K562 (cell line): ENCODE results near the gene S100A8. TPM values are rescaled to one million over a fixed set of nuclear protein-coding genes. Genes with fewer than 3 reads are reported as not detected.

Experiments
- ATAC-seq: fragments of 200-7000 bp; cut with Tn5 transposase; 3 replicates; pipeline ENCODE4 v1.9.1; 2020; ENCODE audit warnings: moderate library complexity
- BruUV-seq: library from RNA; stranded (reverse); fragments of 400-500 nt; replicated peaks from 2 replicates; lab custom pipeline; 2021; lab: Mats Ljungman, UMichigan
- CTCF ChIA-PET: fragments of 300-600 bp; formaldehyde crosslinking; extraction: SDS; loops from one replicate; lab custom pipeline; 2021; ENCODE audit warnings: low intra/inter-chr PET ratio; lab: Yijun Ruan, JAX
- POLR2A ChIA-PET: fragments of 300-600, 350-650 bp; sonication (Branson Sonifier 250); formaldehyde crosslinking; extraction: SDS; loops from one replicate; lab custom pipeline; 2021; ENCODE audit warnings: antibody characterized with exemption, inconsistent platforms; lab: Yijun Ruan, JAX
- DNase-seq, 4 experiments: peaks; one replicate each; pipeline versions ENCODE4 v3.0.0 to v3.0.0-alpha.2; 2011 to 2018; ENCODE audit warnings: low spot score in 3 of 4, mixed read lengths in 3 of 4; ENCODE audit errors: extremely low read depth in 1 of 4
- FAIRE-seq: peaks from 2 replicates; lab custom pipeline; 2011; peaks lifted over from hg19 to GRCh38; lab: Jason Lieb, UNC
- H2AFZ ChIP-seq: 2 replicates; pipeline ENCODE4 v1.6.0; 2011; ENCODE audit warnings: low read depth, low read length, control low read depth, inconsistent platforms
- H3K27ac ChIP-seq: fragments of 200-600 bp; 3 replicates; pipeline ENCODE4 v1.8.0; 2011; ENCODE audit warnings: low read depth, mild to moderate bottlenecking, control low read depth, inconsistent platforms, low read length, moderate library complexity, mixed read lengths; ENCODE audit errors: extremely low read depth
- H3K27me3 ChIP-seq, 2 experiments: fragments of 300-600 bp in 1 of 2; 2 replicates in 1 of 2; 3 replicates in 1 of 2; pipeline versions ENCODE4 v1.6.0 to v1.8.0; 2011; ENCODE audit warnings: inconsistent platforms in 2 of 2, low read length in 2 of 2, mild to moderate bottlenecking in 1 of 2, mixed read lengths in 1 of 2, moderate library complexity in 1 of 2; ENCODE audit not compliant: control insufficient read depth in 2 of 2, insufficient read depth in 2 of 2
- H3K36me3 ChIP-seq: fragments of 300-600 bp; 3 replicates; pipeline ENCODE4 v1.8.0; 2011; ENCODE audit warnings: mild to moderate bottlenecking, low read length, inconsistent platforms; ENCODE audit not compliant: control insufficient read depth, insufficient read depth
- H3K4me1 ChIP-seq, 2 experiments: fragments of 200-600 bp in 1 of 2; replicated peaks in 1 of 2; 2 replicates in 1 of 2; 3 replicates in 1 of 2; pipeline versions ENCODE4 v1.5.1 to v1.8.0; 2011; ENCODE audit warnings: inconsistent platforms in 2 of 2, low read length in 2 of 2, mild to moderate bottlenecking in 1 of 2, mixed read lengths in 1 of 2, moderate library complexity in 1 of 2; ENCODE audit not compliant: control insufficient read depth in 2 of 2, insufficient read depth in 2 of 2
- H3K4me2 ChIP-seq: 2 replicates; pipeline ENCODE4 v1.6.1; 2011; ENCODE audit warnings: low read length, control low read depth, inconsistent platforms, mixed read lengths; ENCODE audit not compliant: insufficient read depth
- H3K4me3 ChIP-seq: fragments of 200-600 bp; sonication (generic), shearing (Covaris generic); 2 replicates; pipeline ENCODE4 v1.5.1; 2016; ENCODE audit warnings: control low read depth, inconsistent platforms
- H3K79me2 ChIP-seq: fragments of 200-600 bp; 3 replicates; pipeline ENCODE4 v1.8.0; 2011; ENCODE audit warnings: low read length, inconsistent platforms; ENCODE audit not compliant: control insufficient read depth, insufficient read depth
- H3K9ac ChIP-seq, 2 experiments: 2 replicates each; pipeline versions ENCODE4 v1.6.0 to v1.6.1; 2011; ENCODE audit warnings: low read depth in 2 of 2, low read length in 2 of 2, control low read depth in 1 of 2, inconsistent platforms in 1 of 2, mild to moderate bottlenecking in 1 of 2, mixed read lengths in 1 of 2; ENCODE audit not compliant: insufficient read depth in 1 of 2
- H3K9me1 ChIP-seq: one replicate; pipeline ENCODE4 v1.6.0; 2011; ENCODE audit warnings: inconsistent platforms, mild to moderate bottlenecking, low read length, moderate library complexity; ENCODE audit not compliant: control insufficient read depth, insufficient read depth
- H3K9me3 ChIP-seq: replicated peaks from 2 replicates; pipeline ENCODE4 v1.5.1; 2011; ENCODE audit warnings: low read depth, low read length, inconsistent platforms; ENCODE audit not compliant: control insufficient read depth, insufficient read depth
- H4K20me1 ChIP-seq: replicated peaks from 2 replicates; pipeline ENCODE4 v1.6.1; 2011; ENCODE audit warnings: low read length, inconsistent platforms, mixed read lengths; ENCODE audit not compliant: control insufficient read depth, insufficient read depth
- ARID2 ChIP-seq: fragments of 450-650 bp; IDR thresholded peaks from 2 replicates; pipeline ENCODE4 v1.6.1; 2017; ENCODE audit warnings: antibody characterized with exemption, mild to moderate bottlenecking
- SMARCA4 ChIP-seq: fragments of 450-650 bp; IDR thresholded peaks from 2 replicates; pipeline ENCODE4 v1.6.1; 2016
- SRSF9 ChIP-seq: fragments of 200-400 bp; formaldehyde crosslinking; IDR thresholded peaks from 2 replicates; pipeline ENCODE4 v1.6.1; 2017; ENCODE audit warnings: low read depth, low read length, borderline replicate concordance
- WGBS: fragments of 100-300 bp; shearing (Covaris generic); methylation state at CpG from one replicate; pipeline ENCODE4 v1.1.6; 2016; ENCODE audit warnings: low coverage, mixed read lengths; ENCODE audit not compliant: insufficient coverage; ENCODE audit errors: missing lambda C conversion rate; 5-methylcytosine and 5-hydroxymethylcytosine counted together
- in situ Hi-C: fragments of 300-500 bp; cut with MboI; formaldehyde crosslinking; loops from 4 replicates; pipeline ENCODE4 v1.15.0; 2018; ENCODE audit warnings: inconsistent platforms, mixed read lengths
- intact Hi-C: fragments of 100-400 bp; cut with micrococcal nuclease; formaldehyde crosslinking; loops from 2 replicates; pipeline ENCODE4 v1.14.2; 2022
- polyA plus RNA-seq, 8 experiments: library from polyadenylated mRNA; depleted of rRNA in 4 of 8; stranded (reverse) in 5 of 8; unstranded in 3 of 8; fragments of >200 nt; fragmentation: Nextera tagmentation in 2 of 8; fragmentation: Illumina TruSeq in 1 of 8; extraction: Ambion mirVana in 2 of 8; extraction: Trizol in 1 of 8; gene quantifications; 2 replicates each; pipeline versions ENCODE4 v1.2.1 to v1.2.3, GENCODE V29; 2011 to 2014; ENCODE audit warnings: inconsistent platforms in 1 of 8, missing spikeins in 1 of 8
- total RNA-seq, 7 experiments: library from RNA; depleted of rRNA in 6 of 7; stranded (reverse); fragments of >200 nt in 6 of 7; fragmentation: Illumina TruSeq in 2 of 7; extraction: Trizol in 2 of 7; gene quantifications; 2 replicates each; pipeline versions ENCODE4 v1.2.1 to v1.2.3, GENCODE V29; 2011 to 2021; ENCODE audit warnings: low replicate concordance in 1 of 7
- TF ChIP-seq, protein P1 (sequence below): fragments of 200-400 bp; formaldehyde crosslinking; IDR thresholded peaks from 2 replicates; pipeline ENCODE4 v1.6.1; 2017; ENCODE audit warnings: mild to moderate bottlenecking, low read depth, low read length, moderate library complexity
- TF ChIP-seq, protein P2 (sequence below): fragments of 250-450 bp; sonication (Bioruptor Pico); IDR thresholded peaks from 2 replicates; pipeline ENCODE4 v1.8.0; 2021; ENCODE audit warnings: moderate library complexity, mild to moderate bottlenecking, inconsistent platforms
- TF ChIP-seq, protein P3 (sequence below): fragments of 450-650 bp; formaldehyde crosslinking; IDR thresholded peaks from 2 replicates; pipeline ENCODE4 v1.4.0; 2020; ENCODE audit warnings: mild to moderate bottlenecking, moderate library complexity
- TF ChIP-seq, protein P4 (sequence below), 3 experiments: IDR thresholded peaks in 2 of 3; conservative IDR thresholded peaks in 1 of 3; 2 replicates each; pipeline ENCODE4 v1.5.1; 2011 to 2012; ENCODE audit warnings: low read length in 3 of 3, mild to moderate bottlenecking in 3 of 3, control low read depth in 2 of 3, improper control_type of control experiment in 1 of 3, inconsistent platforms in 1 of 3, low read depth in 1 of 3, mixed read lengths in 1 of 3, moderate library complexity in 1 of 3; ENCODE audit not compliant: insufficient read depth in 2 of 3

The S100A8 gene
- total and polyA plus RNA-seq, 9 of the 15 experiments (the other 6 are each of a cell fraction or from before 2014, with no cell fraction given): 0.15 to 0.60 TPM; not detected in 7

DNA sequence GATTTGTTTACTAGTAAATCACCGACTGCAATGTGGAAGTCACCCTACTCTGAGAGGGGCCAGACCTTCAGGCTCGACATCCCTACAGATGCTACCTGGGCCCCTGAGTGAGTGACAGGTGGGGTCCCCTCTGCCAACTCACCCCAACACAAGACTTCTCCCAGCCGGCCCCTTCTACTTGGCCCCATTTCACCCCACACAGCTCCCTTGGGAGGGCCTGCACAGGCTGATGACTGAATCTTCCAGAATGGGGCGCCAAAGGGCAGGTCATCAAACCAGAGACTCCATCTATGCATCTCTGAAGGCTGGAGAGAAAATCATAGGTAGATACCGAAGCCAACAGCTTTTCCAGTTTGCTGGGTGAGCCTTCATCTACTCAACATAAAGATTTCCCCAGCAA, 9.4 kb upstream of the S100A8 start:
- Histone ChIP-seq H3K4me1 (no peaks in the 10 kb centered on the region), H3K4me2 (no peak overlapping the region), H3K9me3 (no peaks in the 10 kb centered on the region), H3K36me3 (no peaks in the 10 kb centered on the region), H3K27ac (no peak overlapping the region), H3K9me1 (no peaks in the 10 kb centered on the region), H3K4me3 (no peak overlapping the region), H3K27me3 (peaks cover 31 to 64% of the 10 kb centered on the region in 2 experiments; a peak in 4 of 5 replicates), H2AFZ (no peak overlapping the region), H3K9ac (no peak overlapping the region), H3K79me2 (no peaks in the 10 kb centered on the region), H4K20me1 (peaks cover 4% of the 10 kb centered on the region; the same call in 1 of the 2 replicates)
- FAIRE-seq (peak; percentile 6), ATAC-seq (peak; percentile 90), DNase-seq (peak in 3 of 4 experiments; percentile 30 to 44 (median 37))
- intact Hi-C loops (loop anchor here (1.0 to 2.0 kb wide), 2 partner anchors 45 to 95 kb away; no protein-coding TSS in a partner anchor), in situ Hi-C loops (no loop called here)
- POLR2A ChIA-PET: interaction anchor here (0.6 to 1.0 kb wide), 2 partner anchors 37 to 109 kb away, joined by 3 to 4 read pairs; no protein-coding TSS in a partner anchor
- BruUV-seq: no TSS peak
- CTCF ChIA-PET: interaction anchor here (1.1 to 3.3 kb wide), 3 partner anchors 45 to 872 kb away, joined by 3 to 28 read pairs (median 3); partner anchors contain the start of gene HAX1
- WGBS: 2% methylated on average over 5 of the region's 5 CpGs
- peak; percentile 51; the same call in 1 of the 2 replicates for TF ChIP-seq ARID2
- TF ChIP-seq, protein P1, sequence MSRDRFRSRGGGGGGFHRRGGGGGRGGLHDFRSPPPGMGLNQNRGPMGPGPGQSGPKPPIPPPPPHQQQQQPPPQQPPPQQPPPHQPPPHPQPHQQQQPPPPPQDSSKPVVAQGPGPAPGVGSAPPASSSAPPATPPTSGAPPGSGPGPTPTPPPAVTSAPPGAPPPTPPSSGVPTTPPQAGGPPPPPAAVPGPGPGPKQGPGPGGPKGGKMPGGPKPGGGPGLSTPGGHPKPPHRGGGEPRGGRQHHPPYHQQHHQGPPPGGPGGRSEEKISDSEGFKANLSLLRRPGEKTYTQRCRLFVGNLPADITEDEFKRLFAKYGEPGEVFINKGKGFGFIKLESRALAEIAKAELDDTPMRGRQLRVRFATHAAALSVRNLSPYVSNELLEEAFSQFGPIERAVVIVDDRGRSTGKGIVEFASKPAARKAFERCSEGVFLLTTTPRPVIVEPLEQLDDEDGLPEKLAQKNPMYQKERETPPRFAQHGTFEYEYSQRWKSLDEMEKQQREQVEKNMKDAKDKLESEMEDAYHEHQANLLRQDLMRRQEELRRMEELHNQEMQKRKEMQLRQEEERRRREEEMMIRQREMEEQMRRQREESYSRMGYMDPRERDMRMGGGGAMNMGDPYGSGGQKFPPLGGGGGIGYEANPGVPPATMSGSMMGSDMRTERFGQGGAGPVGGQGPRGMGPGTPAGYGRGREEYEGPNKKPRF: no peak
- TF ChIP-seq, protein P2, sequence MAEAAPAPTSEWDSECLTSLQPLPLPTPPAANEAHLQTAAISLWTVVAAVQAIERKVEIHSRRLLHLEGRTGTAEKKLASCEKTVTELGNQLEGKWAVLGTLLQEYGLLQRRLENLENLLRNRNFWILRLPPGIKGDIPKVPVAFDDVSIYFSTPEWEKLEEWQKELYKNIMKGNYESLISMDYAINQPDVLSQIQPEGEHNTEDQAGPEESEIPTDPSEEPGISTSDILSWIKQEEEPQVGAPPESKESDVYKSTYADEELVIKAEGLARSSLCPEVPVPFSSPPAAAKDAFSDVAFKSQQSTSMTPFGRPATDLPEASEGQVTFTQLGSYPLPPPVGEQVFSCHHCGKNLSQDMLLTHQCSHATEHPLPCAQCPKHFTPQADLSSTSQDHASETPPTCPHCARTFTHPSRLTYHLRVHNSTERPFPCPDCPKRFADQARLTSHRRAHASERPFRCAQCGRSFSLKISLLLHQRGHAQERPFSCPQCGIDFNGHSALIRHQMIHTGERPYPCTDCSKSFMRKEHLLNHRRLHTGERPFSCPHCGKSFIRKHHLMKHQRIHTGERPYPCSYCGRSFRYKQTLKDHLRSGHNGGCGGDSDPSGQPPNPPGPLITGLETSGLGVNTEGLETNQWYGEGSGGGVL: no peak
- TF ChIP-seq, protein P3, sequence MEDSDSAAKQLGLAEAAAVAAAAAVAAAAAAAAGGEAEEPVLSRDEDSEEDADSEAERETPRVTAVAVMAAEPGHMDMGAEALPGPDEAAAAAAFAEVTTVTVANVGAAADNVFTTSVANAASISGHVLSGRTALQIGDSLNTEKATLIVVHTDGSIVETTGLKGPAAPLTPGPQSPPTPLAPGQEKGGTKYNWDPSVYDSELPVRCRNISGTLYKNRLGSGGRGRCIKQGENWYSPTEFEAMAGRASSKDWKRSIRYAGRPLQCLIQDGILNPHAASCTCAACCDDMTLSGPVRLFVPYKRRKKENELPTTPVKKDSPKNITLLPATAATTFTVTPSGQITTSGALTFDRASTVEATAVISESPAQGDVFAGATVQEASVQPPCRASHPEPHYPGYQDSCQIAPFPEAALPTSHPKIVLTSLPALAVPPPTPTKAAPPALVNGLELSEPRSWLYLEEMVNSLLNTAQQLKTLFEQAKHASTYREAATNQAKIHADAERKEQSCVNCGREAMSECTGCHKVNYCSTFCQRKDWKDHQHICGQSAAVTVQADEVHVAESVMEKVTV (CRISPR knock-in tag): peak; percentile 40; the same call in 1 of the 2 replicates
- peak; percentile 72 for TF ChIP-seq SMARCA4
- TF ChIP-seq, protein P4, sequence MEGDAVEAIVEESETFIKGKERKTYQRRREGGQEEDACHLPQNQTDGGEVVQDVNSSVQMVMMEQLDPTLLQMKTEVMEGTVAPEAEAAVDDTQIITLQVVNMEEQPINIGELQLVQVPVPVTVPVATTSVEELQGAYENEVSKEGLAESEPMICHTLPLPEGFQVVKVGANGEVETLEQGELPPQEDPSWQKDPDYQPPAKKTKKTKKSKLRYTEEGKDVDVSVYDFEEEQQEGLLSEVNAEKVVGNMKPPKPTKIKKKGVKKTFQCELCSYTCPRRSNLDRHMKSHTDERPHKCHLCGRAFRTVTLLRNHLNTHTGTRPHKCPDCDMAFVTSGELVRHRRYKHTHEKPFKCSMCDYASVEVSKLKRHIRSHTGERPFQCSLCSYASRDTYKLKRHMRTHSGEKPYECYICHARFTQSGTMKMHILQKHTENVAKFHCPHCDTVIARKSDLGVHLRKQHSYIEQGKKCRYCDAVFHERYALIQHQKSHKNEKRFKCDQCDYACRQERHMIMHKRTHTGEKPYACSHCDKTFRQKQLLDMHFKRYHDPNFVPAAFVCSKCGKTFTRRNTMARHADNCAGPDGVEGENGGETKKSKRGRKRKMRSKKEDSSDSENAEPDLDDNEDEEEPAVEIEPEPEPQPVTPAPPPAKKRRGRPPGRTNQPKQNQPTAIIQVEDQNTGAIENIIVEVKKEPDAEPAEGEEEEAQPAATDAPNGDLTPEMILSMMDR (IDR thresholded peaks at IDR 0.05 in 2 of 3, conservative IDR thresholded peaks at IDR 0.05 in 1 of 3; ENCODE audit: insufficient read depth in 2 of 3, low read depth in 1 of 3, low read length in 3 of 3): peak; percentile 55 to 63 (median 61)
- TF ChIP-seq SRSF9: no peak
